ENCODE measurements around the gene HHAT.

HHAT gene

GRCh38 chr1:210690236-210690635 is 361.5 kb downstream of the HHAT start:
- no peaks in the 10 kb centered on the region for H3K4me1 ChIP-seq (ENCODE audit: control insufficient read depth in 2 of 2, insufficient read depth in 1 of 2, low read depth in 1 of 2, low read length in 2 of 2)
- H2BK120ac ChIP-seq (ENCODE audit: low read depth, low read length) = no peak overlapping the region

GRCh38 chr1:210691039-210691610 is 362.4 kb downstream of the HHAT start:
- Histone ChIP-seq H3K27me3 (ENCODE audit: control insufficient read depth in 3 of 3, insufficient read depth in 3 of 3, low read depth in 1 of 3, low read length in 3 of 3) (no peaks in the 10 kb centered on the region), H4K8ac (ENCODE audit: low read depth, low read length) (no peak overlapping the region), H3K14ac (ENCODE audit: low read length) (no peak overlapping the region), H3K36me3 (replicated peaks in 1 of 2; ENCODE audit: control insufficient read depth in 2 of 2, insufficient read depth in 2 of 2, low read length in 2 of 2) (no peaks in the 10 kb centered on the region), H2AFZ (ENCODE audit: low read length) (no peak overlapping the region), H2AK5ac (ENCODE audit: low read depth, low read length) (no peak overlapping the region), H3K79me1 (ENCODE audit: low read depth, low read length) (no peaks in the 10 kb centered on the region), H3K9ac (ENCODE audit: low read depth, low read length, poor library complexity) (no peak overlapping the region), H2BK120ac (ENCODE audit: low read depth, low read length) (no peak overlapping the region), H3K9me3 (replicated peaks in 1 of 2; ENCODE audit: control insufficient read depth in 2 of 2, insufficient read depth in 1 of 2, low read depth in 1 of 2, low read length in 2 of 2) (no peaks in the 10 kb centered on the region), H3K18ac (ENCODE audit: low read length) (no peak overlapping the region), H4K91ac (ENCODE audit: low read depth, low read length, poor library complexity) (no peak overlapping the region), H2BK12ac (ENCODE audit: low read length) (no peak overlapping the region), H3K4me2 (ENCODE audit: insufficient read depth, low read length, poor library complexity, severe bottlenecking) (no peak overlapping the region), H3K4ac (ENCODE audit: low read length) (no peak overlapping the region), H2BK15ac (ENCODE audit: low read length) (no peak overlapping the region), H3K23ac (ENCODE audit: low read depth, low read length, poor library complexity) (no peak overlapping the region), H3K27ac (replicated peaks; ENCODE audit: low read length) (no peak overlapping the region), H3K4me1 (ENCODE audit: control insufficient read depth in 2 of 2, insufficient read depth in 1 of 2, low read depth in 1 of 2, low read length in 2 of 2) (no peaks in the 10 kb centered on the region), H3K4me3 (ENCODE audit: low read length in 2 of 2) (no peak overlapping the region), H2BK5ac (ENCODE audit: low read length) (no peak overlapping the region)
- WGBS, 2 donors (ENCODE audit: extremely low coverage in 2 of 2, insufficient read length in 2 of 2, insufficient replicate concordance in 1 of 2) = no CpG with 5 or more reads among the region's 6 CpGs
- no peak for DNase-seq (ENCODE audit: low spot score)

More at GRCh38 chr1:210690236-210690635, 361.5 kb downstream of the HHAT start:
- Histone ChIP-seq H2BK12ac (ENCODE audit: low read length) (no peak overlapping the region), H2BK5ac (ENCODE audit: low read length) (no peak overlapping the region), H3K4ac (ENCODE audit: low read length) (no peak overlapping the region), H4K8ac (ENCODE audit: low read depth, low read length) (no peak overlapping the region), H4K91ac (ENCODE audit: low read depth, low read length, poor library complexity) (no peak overlapping the region), H3K14ac (ENCODE audit: low read length) (no peak overlapping the region), H2AK5ac (ENCODE audit: low read depth, low read length) (no peak overlapping the region), H3K23ac (ENCODE audit: low read depth, low read length, poor library complexity) (no peak overlapping the region), H3K9me3 (replicated peaks in 1 of 2; ENCODE audit: control insufficient read depth in 2 of 2, insufficient read depth in 1 of 2, low read depth in 1 of 2, low read length in 2 of 2) (no peaks in the 10 kb centered on the region), H3K4me3 (ENCODE audit: low read length in 2 of 2) (no peak overlapping the region), H3K27ac (replicated peaks; ENCODE audit: low read length) (no peak overlapping the region), H3K27me3 (ENCODE audit: control insufficient read depth in 3 of 3, insufficient read depth in 3 of 3, low read depth in 1 of 3, low read length in 3 of 3) (no peaks in the 10 kb centered on the region), H3K79me1 (ENCODE audit: low read depth, low read length) (no peaks in the 10 kb centered on the region), H3K36me3 (replicated peaks in 1 of 2; ENCODE audit: control insufficient read depth in 2 of 2, insufficient read depth in 2 of 2, low read length in 2 of 2) (no peaks in the 10 kb centered on the region), H3K18ac (ENCODE audit: low read length) (no peak overlapping the region), H3K9ac (ENCODE audit: low read depth, low read length, poor library complexity) (no peak overlapping the region), H3K4me2 (ENCODE audit: insufficient read depth, low read length, poor library complexity, severe bottlenecking) (no peak overlapping the region), H2BK15ac (ENCODE audit: low read length) (no peak overlapping the region), H2AFZ (ENCODE audit: low read length) (no peak overlapping the region)
- DNase-seq (ENCODE audit: low spot score) = no peak
- WGBS, 2 donors (ENCODE audit: extremely low coverage in 2 of 2, insufficient read length in 2 of 2, insufficient replicate concordance in 1 of 2) = no CpG with 5 or more reads among the region's 5 CpGs

GRCh38 chr1:210692796-210693195 is 364.1 kb downstream of the HHAT start:
- H2BK120ac ChIP-seq (ENCODE audit: low read depth, low read length) = no peak overlapping the region
- H3K4me3 ChIP-seq (ENCODE audit: low read length in 2 of 2) = no peak overlapping the region
- H2BK12ac ChIP-seq (ENCODE audit: low read length) = no peak overlapping the region
- WGBS, 2 donors (ENCODE audit: extremely low coverage in 2 of 2, insufficient read length in 2 of 2, insufficient replicate concordance in 1 of 2) = no CpG with 5 or more reads among the region's 7 CpGs
- no peak overlapping the region for H3K4ac ChIP-seq (ENCODE audit: low read length)
- H3K4me1 ChIP-seq (ENCODE audit: control insufficient read depth in 2 of 2, insufficient read depth in 1 of 2, low read depth in 1 of 2, low read length in 2 of 2) = peaks cover 2 to 6% of the 10 kb centered on the region in 2 donors
- no peak overlapping the region for H2AK5ac ChIP-seq (ENCODE audit: low read depth, low read length)
- no peak overlapping the region for H4K91ac ChIP-seq (ENCODE audit: low read depth, low read length, poor library complexity)
- H3K27me3 ChIP-seq (ENCODE audit: control insufficient read depth in 3 of 3, insufficient read depth in 3 of 3, low read depth in 1 of 3, low read length in 3 of 3) = no peaks in the 10 kb centered on the region
- DNase-seq (ENCODE audit: low spot score) = no peak
- no peak overlapping the region for H3K4me2 ChIP-seq (ENCODE audit: insufficient read depth, low read length, poor library complexity, severe bottlenecking)
- no peak overlapping the region for H2BK15ac ChIP-seq (ENCODE audit: low read length)
- no peak overlapping the region for H2BK5ac ChIP-seq (ENCODE audit: low read length)
- no peak overlapping the region for H3K27ac ChIP-seq (replicated peaks; ENCODE audit: low read length)
- no peak overlapping the region for H2AFZ ChIP-seq (ENCODE audit: low read length)
- H3K9ac ChIP-seq (ENCODE audit: low read depth, low read length, poor library complexity) = no peak overlapping the region
- H3K23ac ChIP-seq (ENCODE audit: low read depth, low read length, poor library complexity) = no peak overlapping the region
- H4K8ac ChIP-seq (ENCODE audit: low read depth, low read length) = no peak overlapping the region
- no peaks in the 10 kb centered on the region for H3K79me1 ChIP-seq (ENCODE audit: low read depth, low read length)
- no peaks in the 10 kb centered on the region for H3K9me3 ChIP-seq (replicated peaks in 1 of 2; ENCODE audit: control insufficient read depth in 2 of 2, insufficient read depth in 1 of 2, low read depth in 1 of 2, low read length in 2 of 2)
- no peak overlapping the region for H3K18ac ChIP-seq (ENCODE audit: low read length)
- H3K36me3 ChIP-seq (replicated peaks in 1 of 2; ENCODE audit: control insufficient read depth in 2 of 2, insufficient read depth in 2 of 2, low read length in 2 of 2) = no peaks in the 10 kb centered on the region
- H3K14ac ChIP-seq (ENCODE audit: low read length) = no peak overlapping the region

GRCh38 chr1:210695026-210695425 is 366.3 kb downstream of the HHAT start:
- Histone ChIP-seq H3K18ac (ENCODE audit: low read length) (no peak overlapping the region), H4K8ac (ENCODE audit: low read depth, low read length) (no peak overlapping the region), H3K9ac (ENCODE audit: low read depth, low read length, poor library complexity) (no peak overlapping the region), H2BK120ac (ENCODE audit: low read depth, low read length) (no peak overlapping the region), H2BK5ac (ENCODE audit: low read length) (no peak overlapping the region), H3K9me3 (replicated peaks in 1 of 2; ENCODE audit: control insufficient read depth in 2 of 2, insufficient read depth in 1 of 2, low read depth in 1 of 2, low read length in 2 of 2) (no peaks in the 10 kb centered on the region), H3K4me1 (ENCODE audit: control insufficient read depth in 2 of 2, insufficient read depth in 1 of 2, low read depth in 1 of 2, low read length in 2 of 2) (peaks cover 2 to 6% of the 10 kb centered on the region in 2 donors), H2BK15ac (ENCODE audit: low read length) (no peak overlapping the region), H3K23ac (ENCODE audit: low read depth, low read length, poor library complexity) (no peak overlapping the region), H3K14ac (ENCODE audit: low read length) (no peak overlapping the region), H3K4me2 (ENCODE audit: insufficient read depth, low read length, poor library complexity, severe bottlenecking) (no peak overlapping the region), H2AK5ac (ENCODE audit: low read depth, low read length) (no peak overlapping the region), H3K27ac (replicated peaks; ENCODE audit: low read length) (no peak overlapping the region), H3K4ac (ENCODE audit: low read length) (no peak overlapping the region), H2AFZ (ENCODE audit: low read length) (no peak overlapping the region), H4K91ac (ENCODE audit: low read depth, low read length, poor library complexity) (no peak overlapping the region), H3K4me3 (ENCODE audit: low read length in 2 of 2) (no peak overlapping the region), H3K36me3 (replicated peaks in 1 of 2; ENCODE audit: control insufficient read depth in 2 of 2, insufficient read depth in 2 of 2, low read length in 2 of 2) (no peaks in the 10 kb centered on the region), H3K79me1 (ENCODE audit: low read depth, low read length) (no peaks in the 10 kb centered on the region), H3K27me3 (ENCODE audit: control insufficient read depth in 3 of 3, insufficient read depth in 3 of 3, low read depth in 1 of 3, low read length in 3 of 3) (no peaks in the 10 kb centered on the region), H2BK12ac (ENCODE audit: low read length) (no peak overlapping the region)
- DNase-seq (ENCODE audit: low spot score) = no peak
- no CpG with 5 or more reads among the region's 1 CpG for WGBS, 2 donors (ENCODE audit: extremely low coverage in 2 of 2, insufficient read length in 2 of 2, insufficient replicate concordance in 1 of 2)
